GM21619 (cell line): Measurements from ENCODE around the gene XPNPEP1.
"Not testable (repeated sequence)": the region's sequence is repeated elsewhere in the genome, so short reads cannot be mapped to it uniquely, and the experiment has no call there.

Experiments used
- ATAC-seq: cut with Tn5 transposase; IDR thresholded peaks from one replicate; pipeline ENCODE4 v1.9.1; 2021; ENCODE audit not compliant: unreplicated experiment

The XPNPEP1 gene

GRCh38 chr10:109924967-109925620 lies 1.8 kb upstream of the XPNPEP1 start:
- ATAC-seq: no peak

GRCh38 chr10:109924087-109924486 lies 776 bp upstream of the XPNPEP1 start:
- no peak for ATAC-seq

- no peak for ATAC-seq
These were observed 844 bp downstream of the XPNPEP1 start for GRCh38 chr10:109922358-109922975.

- ATAC-seq: no peak
These were observed 3.3 kb downstream of the XPNPEP1 start for GRCh38 chr10:109920016-109920415.

GRCh38 chr10:109919220-109919619 lies 4.1 kb downstream of the XPNPEP1 start:
- no peak for ATAC-seq

- ATAC-seq: not testable (repeated sequence)
These were observed 4.6 kb downstream of the XPNPEP1 start for GRCh38 chr10:109918707-109919106.

- no peak for ATAC-seq
These were observed 7.7 kb downstream of the XPNPEP1 start for GRCh38 chr10:109915566-109915965.

- ATAC-seq: peak; percentile 23
These were observed 8.3 kb downstream of the XPNPEP1 start for GRCh38 chr10:109914966-109915365.

GRCh38 chr10:109913306-109913892 lies 9.9 kb downstream of the XPNPEP1 start:
- ATAC-seq: no peak

GRCh38 chr10:109912335-109913281 lies 10.7 kb downstream of the XPNPEP1 start:
- peak; percentile 86 for ATAC-seq

GRCh38 chr10:109911903-109912302 lies 11.4 kb downstream of the XPNPEP1 start:
- no peak for ATAC-seq

- no peak for ATAC-seq
These were observed 17.0 kb downstream of the XPNPEP1 start for GRCh38 chr10:109906316-109906715.

GRCh38 chr10:109904397-109904796 lies 18.9 kb downstream of the XPNPEP1 start:
- no peak for ATAC-seq

- ATAC-seq: peak; percentile 62
These were observed 20.0 kb downstream of the XPNPEP1 start for GRCh38 chr10:109902992-109903947.

GRCh38 chr10:109899356-109900331 lies 23.7 kb downstream of the XPNPEP1 start:
- ATAC-seq: no peak

- no peak for ATAC-seq
These were observed 24.5 kb downstream of the XPNPEP1 start for GRCh38 chr10:109898666-109899355.

GRCh38 chr10:109898007-109898406 lies 25.3 kb downstream of the XPNPEP1 start:
- ATAC-seq: no peak

- no peak for ATAC-seq
These were observed 27.5 kb downstream of the XPNPEP1 start for GRCh38 chr10:109895848-109896247.
